ENCODE measurements around the gene HBD.

Gene HBD

DNA sequence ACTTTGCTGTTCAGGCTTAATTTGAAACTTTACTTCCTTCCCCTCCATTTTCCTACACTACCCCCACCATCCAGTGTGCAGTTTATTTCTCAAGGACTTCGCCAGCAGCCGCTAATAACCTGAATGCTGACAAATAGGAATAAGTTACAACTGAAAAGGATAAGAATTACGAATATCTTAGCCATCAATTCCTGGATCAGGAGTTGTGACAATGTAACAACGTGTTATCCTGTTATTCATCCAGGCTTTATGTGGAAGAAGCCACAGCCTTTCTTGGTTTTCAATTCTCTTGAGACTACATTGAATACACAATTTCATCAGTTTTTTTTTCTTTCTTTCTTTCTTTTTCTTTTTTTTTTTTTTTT, 9.5 kb upstream of the HBD start:
- no peak overlapping the region for H3K27ac ChIP-seq (ENCODE audit: low read depth in 2 of 2, low read length in 2 of 2)
- H3K36me3 ChIP-seq (ENCODE audit: control insufficient read depth in 2 of 2, insufficient read depth in 2 of 2, low read length in 2 of 2) = no peaks in the 10 kb centered on the region
- H3K9ac ChIP-seq (ENCODE audit: low read depth in 1 of 2, low read length in 2 of 2) = no peak overlapping the region
- H3K4me1 ChIP-seq (ENCODE audit: control insufficient read depth in 2 of 2, insufficient read depth in 2 of 2, low read length in 2 of 2) = no peaks in the 10 kb centered on the region
- H3K4me3 ChIP-seq (ENCODE audit: low read length in 2 of 2) = no peak overlapping the region
- no peaks in the 10 kb centered on the region for H3K9me3 ChIP-seq (ENCODE audit: control insufficient read depth in 2 of 2, low read length in 2 of 2)
- no peaks in the 10 kb centered on the region for H3K27me3 ChIP-seq (ENCODE audit: control insufficient read depth in 2 of 2, insufficient read depth in 2 of 2, low read length in 2 of 2)

DNA sequence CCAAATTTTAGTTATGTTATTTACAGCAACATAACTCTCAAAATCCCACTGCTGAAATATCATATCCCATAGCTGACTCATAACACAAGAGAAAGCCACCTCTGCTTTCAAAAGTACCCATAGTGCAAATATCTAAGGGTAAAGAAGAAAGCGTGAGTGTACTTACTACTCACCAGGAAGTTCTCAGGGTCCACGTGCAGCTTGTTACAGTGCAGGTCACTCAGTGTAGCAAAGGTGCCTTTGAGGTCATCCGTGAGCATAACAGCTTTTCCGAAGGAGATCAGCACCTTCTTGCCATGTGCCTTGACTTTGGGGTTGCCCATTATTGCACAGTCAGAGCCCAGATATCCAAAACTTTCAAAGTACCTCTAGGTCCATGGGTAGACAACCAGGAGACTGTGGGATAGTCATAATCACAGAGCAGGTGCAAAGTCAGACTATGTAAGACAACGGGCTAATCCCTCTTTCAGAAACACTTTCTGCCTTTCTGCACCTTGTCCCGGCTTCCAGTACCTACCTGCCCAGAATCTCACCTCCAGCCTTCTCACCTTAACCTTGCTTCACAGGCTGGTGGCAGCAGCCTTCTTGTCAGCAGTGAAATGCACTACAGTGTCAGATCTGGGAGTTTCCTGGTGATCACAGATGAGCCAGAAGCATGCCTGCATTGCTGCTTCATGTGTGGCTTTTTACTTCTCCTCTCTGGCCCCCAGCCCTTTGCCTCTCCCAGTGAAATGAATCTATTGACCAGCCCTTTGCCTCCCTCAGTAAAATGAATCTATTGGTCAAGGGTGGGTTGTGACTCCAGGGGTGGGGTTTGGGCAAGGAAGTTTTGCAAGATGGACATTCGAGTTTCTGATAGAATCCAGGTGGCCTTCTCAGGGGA, 8.9 kb upstream of the HBD start:
- Histone ChIP-seq H3K27ac (ENCODE audit: low read depth in 2 of 2, low read length in 2 of 2) (no peak overlapping the region), H3K4me3 (ENCODE audit: low read length in 2 of 2) (no peak overlapping the region), H3K4me1 (ENCODE audit: control insufficient read depth in 2 of 2, insufficient read depth in 2 of 2, low read length in 2 of 2) (no peaks in the 10 kb centered on the region), H3K9ac (ENCODE audit: low read depth in 1 of 2, low read length in 2 of 2) (no peak overlapping the region), H3K27me3 (ENCODE audit: control insufficient read depth in 2 of 2, insufficient read depth in 2 of 2, low read length in 2 of 2) (no peaks in the 10 kb centered on the region), H3K9me3 (ENCODE audit: control insufficient read depth in 2 of 2, low read length in 2 of 2) (no peaks in the 10 kb centered on the region), H3K36me3 (ENCODE audit: control insufficient read depth in 2 of 2, insufficient read depth in 2 of 2, low read length in 2 of 2) (no peaks in the 10 kb centered on the region)

DNA sequence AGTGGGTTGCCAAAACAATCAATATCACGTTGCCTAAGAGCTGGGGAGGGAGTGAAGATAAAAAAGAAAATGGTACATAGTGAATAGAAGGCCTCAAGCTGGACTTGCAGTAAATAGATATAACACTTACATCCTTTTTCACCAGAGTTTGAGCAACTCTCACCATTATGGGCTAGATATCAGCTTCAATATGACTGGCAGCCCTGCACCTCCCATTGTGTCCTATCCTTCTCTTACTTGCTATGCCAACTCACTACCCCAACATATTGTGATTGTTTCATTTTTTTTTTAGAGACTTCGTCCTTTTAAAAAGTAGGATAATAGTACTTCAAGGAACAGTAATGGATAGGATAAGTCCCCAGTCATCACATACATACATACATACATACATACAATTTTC, 7.9 kb upstream of the HBD start:
- no peak overlapping the region for H3K4me3 ChIP-seq (ENCODE audit: low read length in 2 of 2)
- H3K9me3 ChIP-seq (ENCODE audit: control insufficient read depth in 2 of 2, low read length in 2 of 2) = no peaks in the 10 kb centered on the region
- no peaks in the 10 kb centered on the region for H3K27me3 ChIP-seq (ENCODE audit: control insufficient read depth in 2 of 2, insufficient read depth in 2 of 2, low read length in 2 of 2)
- no peaks in the 10 kb centered on the region for H3K36me3 ChIP-seq (ENCODE audit: control insufficient read depth in 2 of 2, insufficient read depth in 2 of 2, low read length in 2 of 2)
- no peak overlapping the region for H3K27ac ChIP-seq (ENCODE audit: low read depth in 2 of 2, low read length in 2 of 2)
- H3K9ac ChIP-seq (ENCODE audit: low read depth in 1 of 2, low read length in 2 of 2) = no peak overlapping the region
- no peaks in the 10 kb centered on the region for H3K4me1 ChIP-seq (ENCODE audit: control insufficient read depth in 2 of 2, insufficient read depth in 2 of 2, low read length in 2 of 2)

DNA sequence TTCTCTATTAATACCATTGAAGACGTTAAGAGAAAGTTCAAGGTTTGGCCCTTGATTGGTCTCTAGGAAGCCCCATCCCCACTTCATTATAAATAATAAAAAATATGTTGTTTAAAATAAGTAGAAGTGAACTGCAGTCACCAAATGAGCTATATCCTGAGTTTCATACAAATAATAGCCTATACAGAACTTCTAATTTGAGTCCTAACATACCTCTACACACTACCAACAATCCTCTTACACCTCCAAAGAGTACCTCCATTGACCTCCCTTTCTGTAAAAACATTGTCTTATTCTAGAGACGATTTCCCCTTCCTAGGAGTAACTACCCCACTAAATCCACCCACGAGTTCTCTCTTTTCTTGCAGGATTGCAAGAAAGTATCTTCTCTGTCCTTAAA, 7.2 kb upstream of the HBD start:
- Histone ChIP-seq H3K36me3 (ENCODE audit: control insufficient read depth in 2 of 2, insufficient read depth in 2 of 2, low read length in 2 of 2) (no peaks in the 10 kb centered on the region), H3K27ac (ENCODE audit: low read depth in 2 of 2, low read length in 2 of 2) (no peak overlapping the region), H3K27me3 (ENCODE audit: control insufficient read depth in 2 of 2, insufficient read depth in 2 of 2, low read length in 2 of 2) (no peaks in the 10 kb centered on the region), H3K9ac (ENCODE audit: low read depth in 1 of 2, low read length in 2 of 2) (no peak overlapping the region), H3K9me3 (ENCODE audit: control insufficient read depth in 2 of 2, low read length in 2 of 2) (no peaks in the 10 kb centered on the region), H3K4me1 (ENCODE audit: control insufficient read depth in 2 of 2, insufficient read depth in 2 of 2, low read length in 2 of 2) (no peaks in the 10 kb centered on the region), H3K4me3 (ENCODE audit: low read length in 2 of 2) (no peak overlapping the region)

DNA sequence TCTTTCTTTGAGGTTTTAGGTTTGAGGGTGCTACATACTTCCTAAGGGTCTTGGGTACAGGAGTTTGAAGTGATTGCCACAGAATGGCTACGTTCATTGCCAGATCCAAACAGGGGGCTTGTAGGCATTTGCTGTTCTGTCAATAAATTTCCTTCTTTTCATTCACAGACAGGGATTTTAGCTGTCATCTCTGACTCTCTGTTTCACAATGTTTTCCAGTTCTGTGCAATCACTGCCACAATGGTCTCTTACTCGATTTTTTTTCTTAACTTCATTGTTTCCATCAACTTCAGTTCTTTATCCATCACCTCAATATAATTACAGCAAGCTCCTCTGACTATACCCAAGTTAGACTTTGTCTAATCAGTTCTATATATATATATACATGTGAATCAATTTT, 6.2 kb upstream of the HBD start:
- Histone ChIP-seq H3K4me1 (ENCODE audit: control insufficient read depth in 2 of 2, insufficient read depth in 2 of 2, low read length in 2 of 2) (no peaks in the 10 kb centered on the region), H3K9me3 (ENCODE audit: control insufficient read depth in 2 of 2, low read length in 2 of 2) (no peaks in the 10 kb centered on the region), H3K36me3 (ENCODE audit: control insufficient read depth in 2 of 2, insufficient read depth in 2 of 2, low read length in 2 of 2) (no peaks in the 10 kb centered on the region), H3K27ac (ENCODE audit: low read depth in 2 of 2, low read length in 2 of 2) (no peak overlapping the region), H3K27me3 (ENCODE audit: control insufficient read depth in 2 of 2, insufficient read depth in 2 of 2, low read length in 2 of 2) (no peaks in the 10 kb centered on the region), H3K4me3 (ENCODE audit: low read length in 2 of 2) (no peak overlapping the region), H3K9ac (ENCODE audit: low read depth in 1 of 2, low read length in 2 of 2) (no peak overlapping the region)

DNA sequence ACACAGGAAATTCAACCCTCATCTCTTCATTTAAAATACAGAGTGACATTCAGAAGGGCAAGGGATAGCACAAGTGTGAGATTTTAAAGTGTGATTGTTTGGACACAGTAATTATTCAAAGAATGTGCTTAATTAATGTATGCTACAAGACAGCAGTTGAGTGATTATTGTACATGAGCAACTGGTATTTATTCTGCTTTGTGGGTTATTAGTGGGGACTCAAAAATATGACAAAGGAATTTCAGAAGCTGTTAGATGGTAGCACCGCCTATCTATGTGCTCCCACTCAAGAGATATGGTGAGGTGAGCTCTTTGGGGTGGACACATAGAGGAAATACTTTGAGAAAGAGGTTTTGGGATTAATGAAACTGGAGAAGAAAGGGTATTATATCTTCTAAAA, 5.8 kb upstream of the HBD start:
- Histone ChIP-seq H3K4me1 (ENCODE audit: control insufficient read depth in 2 of 2, insufficient read depth in 2 of 2, low read length in 2 of 2) (no peaks in the 10 kb centered on the region), H3K9ac (ENCODE audit: low read depth in 1 of 2, low read length in 2 of 2) (no peak overlapping the region), H3K4me3 (ENCODE audit: low read length in 2 of 2) (no peak overlapping the region), H3K27ac (ENCODE audit: low read depth in 2 of 2, low read length in 2 of 2) (no peak overlapping the region), H3K9me3 (ENCODE audit: control insufficient read depth in 2 of 2, low read length in 2 of 2) (no peaks in the 10 kb centered on the region), H3K36me3 (ENCODE audit: control insufficient read depth in 2 of 2, insufficient read depth in 2 of 2, low read length in 2 of 2) (no peaks in the 10 kb centered on the region), H3K27me3 (ENCODE audit: control insufficient read depth in 2 of 2, insufficient read depth in 2 of 2, low read length in 2 of 2) (no peaks in the 10 kb centered on the region)

DNA sequence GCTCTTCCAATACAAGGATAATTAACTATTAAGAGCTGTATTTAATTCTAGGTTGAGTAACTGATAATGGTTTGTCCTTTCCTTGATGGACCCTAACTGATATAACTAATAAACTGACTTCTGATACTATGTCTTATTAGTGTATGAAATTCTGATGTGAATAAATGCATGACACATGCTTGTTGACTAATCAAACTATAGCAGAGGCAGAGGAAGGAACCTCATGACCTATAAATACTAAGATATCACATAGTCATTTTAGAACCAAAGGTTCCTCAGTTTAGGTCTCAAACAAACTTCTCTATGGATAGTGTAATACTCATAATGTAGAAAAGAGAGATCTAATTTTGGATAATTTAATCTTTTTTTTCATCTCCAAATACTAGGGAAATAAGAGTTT, 4.8 kb upstream of the HBD start:
- H3K9me3 ChIP-seq (ENCODE audit: control insufficient read depth in 2 of 2, low read length in 2 of 2) = no peaks in the 10 kb centered on the region
- no peak overlapping the region for H3K9ac ChIP-seq (ENCODE audit: low read depth in 1 of 2, low read length in 2 of 2)
- H3K27me3 ChIP-seq (ENCODE audit: control insufficient read depth in 2 of 2, insufficient read depth in 2 of 2, low read length in 2 of 2) = no peaks in the 10 kb centered on the region
- no peak overlapping the region for H3K4me3 ChIP-seq (ENCODE audit: low read length in 2 of 2)
- H3K36me3 ChIP-seq (ENCODE audit: control insufficient read depth in 2 of 2, insufficient read depth in 2 of 2, low read length in 2 of 2) = no peaks in the 10 kb centered on the region
- no peak overlapping the region for H3K27ac ChIP-seq (ENCODE audit: low read depth in 2 of 2, low read length in 2 of 2)
- no peaks in the 10 kb centered on the region for H3K4me1 ChIP-seq (ENCODE audit: control insufficient read depth in 2 of 2, insufficient read depth in 2 of 2, low read length in 2 of 2)

DNA sequence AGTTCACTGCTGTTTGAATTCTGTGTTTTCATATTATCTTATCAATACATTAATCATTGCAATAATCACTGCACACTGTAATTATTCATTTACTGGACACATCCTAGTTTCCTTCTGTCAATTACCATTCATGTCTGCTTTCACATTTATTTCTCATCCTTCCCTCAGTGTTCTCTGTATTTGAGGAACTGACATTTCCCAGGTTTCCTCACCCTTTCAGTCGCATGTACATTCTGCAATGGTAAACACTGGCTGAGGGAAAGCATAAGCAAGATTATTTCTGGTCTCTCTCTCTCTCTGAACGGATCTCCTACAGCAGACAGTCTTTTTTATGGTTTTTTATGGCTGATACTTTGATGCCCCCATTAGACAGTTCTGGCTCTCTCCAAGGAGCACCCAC, 4.2 kb upstream of the HBD start:
- Histone ChIP-seq H3K9me3 (ENCODE audit: control insufficient read depth in 2 of 2, low read length in 2 of 2) (no peaks in the 10 kb centered on the region), H3K4me1 (ENCODE audit: control insufficient read depth in 2 of 2, insufficient read depth in 2 of 2, low read length in 2 of 2) (no peaks in the 10 kb centered on the region), H3K27ac (ENCODE audit: low read depth in 2 of 2, low read length in 2 of 2) (no peak overlapping the region), H3K36me3 (ENCODE audit: control insufficient read depth in 2 of 2, insufficient read depth in 2 of 2, low read length in 2 of 2) (no peaks in the 10 kb centered on the region), H3K4me3 (ENCODE audit: low read length in 2 of 2) (no peak overlapping the region), H3K27me3 (ENCODE audit: control insufficient read depth in 2 of 2, insufficient read depth in 2 of 2, low read length in 2 of 2) (no peaks in the 10 kb centered on the region), H3K9ac (ENCODE audit: low read depth in 1 of 2, low read length in 2 of 2) (no peak overlapping the region)

DNA sequence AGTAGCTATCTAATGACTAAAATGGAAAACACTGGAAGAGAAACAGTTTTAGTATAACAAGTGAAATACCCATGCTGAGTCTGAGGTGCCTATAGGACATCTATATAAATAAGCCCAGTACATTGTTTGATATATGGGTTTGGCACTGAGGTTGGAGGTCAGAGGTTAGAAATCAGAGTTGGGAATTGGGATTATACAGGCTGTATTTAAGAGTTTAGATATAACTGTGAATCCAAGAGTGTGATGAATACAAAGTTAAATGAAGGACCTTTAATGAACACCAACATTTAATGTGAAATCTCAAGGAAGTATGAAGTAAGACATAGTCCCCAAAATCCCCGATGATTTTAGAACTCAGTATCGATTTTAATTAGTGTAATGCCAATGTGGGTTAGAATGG, 3.1 kb upstream of the HBD start:
- Histone ChIP-seq H3K27ac (ENCODE audit: low read depth in 2 of 2, low read length in 2 of 2) (no peak overlapping the region), H3K9me3 (ENCODE audit: control insufficient read depth in 2 of 2, low read length in 2 of 2) (no peaks in the 10 kb centered on the region), H3K9ac (ENCODE audit: low read depth in 1 of 2, low read length in 2 of 2) (no peak overlapping the region), H3K27me3 (ENCODE audit: control insufficient read depth in 2 of 2, insufficient read depth in 2 of 2, low read length in 2 of 2) (no peaks in the 10 kb centered on the region), H3K36me3 (ENCODE audit: control insufficient read depth in 2 of 2, insufficient read depth in 2 of 2, low read length in 2 of 2) (no peaks in the 10 kb centered on the region), H3K4me3 (ENCODE audit: low read length in 2 of 2) (no peak overlapping the region), H3K4me1 (ENCODE audit: control insufficient read depth in 2 of 2, insufficient read depth in 2 of 2, low read length in 2 of 2) (no peaks in the 10 kb centered on the region)

DNA sequence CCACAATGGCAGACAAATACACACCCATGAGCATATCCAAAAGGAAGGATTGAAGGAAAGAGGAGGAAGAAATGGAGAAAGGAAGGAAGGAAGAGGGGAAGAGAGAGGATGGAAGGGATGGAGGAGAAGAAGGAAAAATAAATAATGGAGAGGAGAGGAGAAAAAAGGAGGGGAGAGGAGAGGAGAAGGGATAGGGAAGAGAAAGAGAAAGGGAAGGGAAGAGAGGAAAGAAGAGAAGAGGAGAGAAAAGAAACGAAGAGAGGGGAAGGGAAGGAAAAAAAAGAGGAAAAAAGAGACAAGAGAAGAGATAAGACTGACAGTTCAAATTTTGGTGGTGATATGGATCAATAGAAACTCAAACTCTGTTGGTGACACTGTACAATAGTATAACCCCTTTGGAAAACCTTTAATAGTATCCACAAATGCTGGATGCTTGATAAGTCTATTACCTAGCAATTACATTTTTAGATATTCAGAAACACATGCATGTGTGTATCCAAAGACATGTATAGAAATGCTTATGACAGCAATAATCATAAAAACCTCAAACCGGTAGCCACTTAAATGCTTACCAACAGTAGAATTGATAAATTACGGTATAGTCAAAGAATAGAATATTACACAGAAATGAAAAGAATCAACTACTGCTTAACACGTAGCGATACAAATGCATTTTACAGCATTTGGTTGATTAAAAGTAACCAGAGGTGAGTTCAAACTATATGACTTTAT, 1.2 kb upstream of the HBD start:
- H3K27ac ChIP-seq (ENCODE audit: low read depth in 2 of 2, low read length in 2 of 2) = no peak overlapping the region
- H3K27me3 ChIP-seq (ENCODE audit: control insufficient read depth in 2 of 2, insufficient read depth in 2 of 2, low read length in 2 of 2) = no peaks in the 10 kb centered on the region
- H3K9me3 ChIP-seq (ENCODE audit: control insufficient read depth in 2 of 2, low read length in 2 of 2) = no peaks in the 10 kb centered on the region
- H3K9ac ChIP-seq (ENCODE audit: low read depth in 1 of 2, low read length in 2 of 2) = no peak overlapping the region
- no peaks in the 10 kb centered on the region for H3K4me1 ChIP-seq (ENCODE audit: control insufficient read depth in 2 of 2, insufficient read depth in 2 of 2, low read length in 2 of 2)
- no peaks in the 10 kb centered on the region for H3K36me3 ChIP-seq (ENCODE audit: control insufficient read depth in 2 of 2, insufficient read depth in 2 of 2, low read length in 2 of 2)
- no peak overlapping the region for H3K4me3 ChIP-seq (ENCODE audit: low read length in 2 of 2)
